Nucleus accumbens (tissue), 56 donors: ENCODE results near the gene SPO11.
"Not testable (repeated sequence)": the region's sequence is repeated elsewhere in the genome, so short reads cannot be mapped to it uniquely, and the experiment has no call there.

Source experiments
- DNase-seq, 56 donors: peaks; one replicate each; lab custom pipeline; 2025; lab: John Stamatoyannopoulos, UW

SPO11 gene

DNA sequence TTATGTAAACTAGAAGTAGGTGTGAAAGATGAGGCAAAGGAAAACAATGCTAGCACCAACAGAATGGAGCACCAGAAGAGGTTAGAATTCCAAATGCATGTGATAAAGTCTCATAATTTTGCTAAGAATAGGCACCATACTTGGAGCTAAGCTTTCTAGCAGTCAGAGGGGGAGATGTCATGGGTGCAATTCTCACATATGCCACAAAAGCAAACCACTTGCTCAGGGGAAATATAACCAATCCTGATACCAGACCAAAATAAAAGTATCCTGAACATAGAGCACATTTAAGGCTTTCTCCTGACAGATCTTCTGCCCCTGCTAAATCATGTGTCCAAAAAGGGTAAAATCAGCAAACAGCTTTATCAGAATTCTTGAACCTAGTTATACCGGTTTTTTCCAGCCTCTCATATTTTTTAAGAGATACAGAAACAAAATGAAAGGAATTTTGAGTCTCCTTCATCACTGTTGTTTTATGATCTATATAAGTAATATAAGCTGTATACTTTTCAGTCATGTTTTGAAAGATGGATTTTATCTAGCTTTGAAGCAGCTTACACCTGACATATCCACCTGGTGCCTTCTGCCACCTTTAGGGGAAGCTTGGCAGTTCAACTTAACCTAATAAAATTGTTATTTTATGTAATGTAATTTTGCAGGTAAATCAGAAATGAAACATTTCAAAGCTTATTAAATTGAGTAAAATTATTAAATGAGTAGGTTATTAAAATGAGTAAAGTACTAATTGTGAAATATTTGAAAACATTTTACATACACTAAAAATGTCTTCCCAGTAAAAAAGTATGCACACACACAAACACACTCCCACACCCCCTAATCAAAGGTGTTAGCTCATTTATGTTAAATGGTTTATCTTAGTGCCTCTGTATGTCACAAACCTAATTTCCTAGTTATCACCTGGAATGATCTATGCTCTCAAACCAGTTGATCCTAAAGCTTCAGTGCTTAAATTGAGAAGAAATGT lies 2.8 kb downstream of the SPO11 start:
- no peak for DNase-seq

DNA sequence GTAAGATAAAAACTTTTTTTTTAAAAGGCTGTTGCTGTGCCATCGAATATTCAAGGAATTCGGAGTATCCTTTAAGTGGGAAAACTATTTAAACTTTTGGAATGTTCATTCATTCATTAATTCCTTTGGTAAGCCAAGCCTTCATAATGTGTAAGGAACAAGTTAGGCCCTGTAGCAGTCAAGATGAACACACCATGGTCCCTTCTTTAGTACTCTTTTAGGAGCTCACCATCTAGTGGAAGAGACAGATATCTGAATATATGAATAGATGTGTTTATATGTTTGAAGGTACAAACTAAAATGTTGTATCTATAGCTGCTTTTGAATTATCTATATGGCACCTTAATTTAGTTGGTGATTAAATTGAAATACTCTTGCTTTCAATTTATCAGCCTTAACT lies 5.8 kb downstream of the SPO11 start:
- no peak for DNase-seq

DNA sequence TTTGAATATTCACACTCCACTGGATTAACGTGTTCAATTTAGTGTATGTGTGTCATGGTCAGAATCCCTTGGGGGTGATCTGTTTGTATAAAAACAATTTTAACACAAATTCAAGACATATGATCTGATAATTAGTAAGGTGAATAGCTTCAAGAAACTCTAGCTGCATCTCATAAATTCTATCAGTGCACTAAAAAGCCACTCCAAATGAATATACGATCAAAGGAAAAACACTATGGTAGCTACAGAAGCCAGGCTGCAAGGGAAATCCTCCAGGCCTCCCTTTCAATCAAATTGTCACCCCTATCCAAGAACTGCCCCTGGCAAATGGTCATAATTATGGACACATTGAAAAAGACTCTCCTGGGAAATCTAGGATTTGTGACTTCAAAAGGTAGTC lies 12.1 kb downstream of the SPO11 start:
- no peak for DNase-seq

DNA sequence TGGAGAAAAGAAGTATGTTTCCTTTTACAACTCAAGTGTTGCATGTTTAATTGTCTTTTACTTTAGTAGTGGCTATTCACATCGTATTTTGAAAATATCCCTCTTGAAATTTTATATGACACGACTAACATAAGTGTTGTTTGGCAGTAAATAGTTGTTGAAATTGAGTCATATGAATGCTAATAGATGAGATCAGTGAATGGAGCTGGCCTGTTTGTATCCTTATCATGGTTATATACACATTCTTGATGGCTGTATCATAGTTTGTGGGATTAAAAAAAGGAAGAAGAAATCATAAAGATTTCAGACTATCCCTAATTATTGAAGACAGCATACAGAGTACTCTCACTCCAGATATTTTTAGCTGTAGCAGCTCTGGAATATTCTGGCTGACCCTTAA lies 13.2 kb downstream of the SPO11 start:
- no peak for DNase-seq

DNA sequence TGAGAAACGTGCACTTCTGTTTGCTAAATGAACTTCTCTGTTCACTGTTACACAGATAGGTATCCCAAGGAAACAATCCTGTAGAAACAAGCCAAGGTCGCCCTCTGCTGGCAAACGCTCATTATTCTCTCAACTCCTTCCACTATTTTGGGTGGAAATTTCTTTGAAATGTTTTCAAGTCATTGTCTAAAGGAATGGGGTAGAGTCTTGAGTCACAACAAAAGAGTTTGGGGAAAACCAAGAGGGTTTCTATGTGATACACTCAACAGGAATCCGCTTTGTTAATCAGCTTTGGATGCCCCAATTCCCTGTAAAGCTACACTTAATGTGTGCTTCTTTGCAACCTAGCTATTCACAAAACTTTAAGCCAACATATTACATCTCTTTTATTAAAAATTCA lies 16.9 kb downstream of the SPO11 start:
- peak in 47 of 56 donors; percentile 3 to 91 (median 52) for DNase-seq

DNA sequence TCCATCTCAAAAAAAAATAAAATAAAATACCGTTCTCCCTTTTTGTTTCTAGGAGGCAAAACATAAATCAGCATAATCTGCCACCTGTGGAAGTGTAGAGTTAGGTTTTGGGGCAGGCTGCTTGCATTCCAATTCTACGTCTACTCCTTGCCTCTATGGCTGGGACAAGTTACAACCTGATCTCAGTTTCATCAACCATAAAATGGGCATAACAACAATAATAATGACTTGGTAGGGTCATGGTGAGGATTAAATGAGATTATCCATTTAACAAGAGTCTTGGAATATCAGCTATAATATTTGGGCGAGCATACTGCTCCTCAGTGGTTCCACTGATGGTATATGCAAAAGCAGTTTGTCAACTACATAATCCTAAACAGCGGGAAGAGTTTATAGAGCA lies 17.8 kb downstream of the SPO11 start:
- no peak for DNase-seq

DNA sequence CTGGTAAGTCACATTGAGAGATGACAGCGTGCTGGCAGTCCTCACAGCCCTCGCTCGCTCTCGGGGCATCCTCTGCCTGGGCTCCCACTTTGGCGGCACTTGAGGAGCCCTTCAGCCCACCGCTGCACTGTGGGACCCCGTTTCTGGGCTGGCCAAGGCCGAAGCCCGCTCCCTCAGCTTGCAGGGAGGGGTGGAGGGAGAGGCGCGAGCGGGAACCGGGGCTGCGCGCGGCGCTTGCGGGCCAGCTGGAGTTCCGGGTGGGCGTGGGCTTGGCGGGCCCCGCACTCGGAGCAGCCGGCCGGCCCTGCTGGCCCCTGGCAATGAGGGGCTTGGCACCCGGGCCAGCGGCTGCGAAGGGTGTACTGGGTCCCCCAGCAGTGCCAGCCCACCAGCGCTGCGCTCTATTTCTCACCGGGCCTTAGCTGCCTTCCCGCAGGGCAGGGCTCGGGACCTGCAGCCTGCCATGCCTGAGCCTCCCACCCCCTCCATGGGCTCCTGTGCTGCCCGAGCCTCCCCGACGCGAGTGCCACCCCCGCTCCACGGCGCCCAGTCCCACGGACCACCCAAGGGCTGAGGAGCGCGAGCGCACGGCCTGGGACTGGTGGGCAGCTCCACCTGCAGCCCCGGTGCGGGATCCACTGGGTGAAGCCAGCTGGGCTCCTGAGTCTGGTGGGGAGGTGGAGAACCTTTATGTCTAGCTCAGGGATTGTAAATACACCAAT lies 18.8 kb downstream of the SPO11 start:
- not testable (repeated sequence) for DNase-seq

DNA sequence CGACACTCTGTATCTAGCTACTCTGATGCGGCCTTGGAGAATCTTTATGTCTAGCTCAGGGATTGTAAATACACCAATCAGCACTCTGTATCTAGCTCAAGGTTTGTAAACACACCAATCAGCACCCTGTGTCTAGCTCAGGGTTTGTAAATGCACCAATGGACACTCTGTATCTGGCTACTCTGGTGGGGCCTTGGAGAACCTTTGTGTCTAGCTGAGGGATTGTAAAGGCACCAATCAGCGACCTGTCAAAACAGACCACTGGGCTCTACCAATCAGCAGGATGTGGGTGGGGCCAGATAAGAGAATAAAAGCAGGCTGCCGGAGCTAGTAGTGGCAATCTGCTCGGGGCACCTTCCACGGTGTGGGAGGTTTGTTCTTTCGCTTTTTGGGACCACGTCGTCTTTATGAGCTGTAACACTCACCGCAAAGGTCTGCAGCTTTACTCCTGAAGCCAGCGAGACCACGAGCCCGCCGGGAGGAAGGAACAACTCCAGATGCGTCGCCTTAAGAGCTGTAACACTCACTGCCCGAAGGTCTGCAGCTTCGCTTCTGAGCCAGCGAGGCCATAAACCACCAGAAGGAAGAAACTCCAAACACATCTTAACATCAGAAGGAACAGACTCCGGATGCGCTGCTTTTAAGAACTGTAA lies 19.4 kb downstream of the SPO11 start:
- DNase-seq: not testable (repeated sequence)

DNA sequence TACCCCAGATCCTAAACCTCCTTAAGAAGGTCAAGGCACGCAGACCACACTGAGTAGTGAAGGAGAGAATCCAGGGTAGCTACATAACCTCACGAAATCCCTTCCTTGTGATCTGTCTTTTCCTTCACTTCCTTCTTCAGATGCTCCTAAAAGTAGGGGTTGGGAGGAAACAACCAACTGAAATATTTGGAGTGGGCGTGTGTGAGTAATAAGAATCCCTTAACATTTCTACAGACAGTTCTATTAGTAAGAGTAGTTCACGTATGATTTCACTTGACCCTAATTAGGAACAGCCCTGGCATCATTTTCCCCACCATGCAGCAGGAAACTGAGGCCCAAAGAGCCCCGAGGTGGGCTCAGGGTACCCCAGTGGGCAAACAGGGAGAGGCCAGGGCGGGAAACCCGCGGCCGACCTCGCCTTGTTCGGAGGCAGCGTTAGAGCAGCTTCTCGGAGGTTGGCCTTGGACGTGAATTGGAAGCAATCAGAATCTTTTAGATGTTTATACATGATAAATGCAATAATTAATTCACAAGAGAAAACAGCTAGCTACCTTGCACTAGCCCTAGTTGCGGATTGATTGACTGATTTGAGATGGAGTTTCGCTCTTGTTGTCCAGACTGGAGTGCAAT lies 20.6 kb downstream of the SPO11 start:
- DNase-seq: no peak

DNA sequence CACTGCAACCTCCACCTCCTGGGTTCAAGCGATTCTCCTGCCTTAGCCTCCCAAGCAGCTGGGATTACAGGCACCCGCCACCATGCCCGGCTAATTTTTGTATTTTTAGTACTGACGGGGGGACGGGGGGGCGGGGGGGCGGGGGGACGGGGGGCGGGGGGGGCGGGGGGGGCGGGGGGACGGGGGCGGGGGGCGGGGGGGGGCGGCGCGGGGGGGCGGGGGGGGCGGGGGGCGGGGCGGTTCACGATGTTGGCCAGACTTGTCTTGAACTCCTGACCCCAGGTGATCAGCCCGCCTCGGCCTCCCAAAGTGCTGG lies 21.1 kb downstream of the SPO11 start:
- DNase-seq: not testable (repeated sequence)

DNA sequence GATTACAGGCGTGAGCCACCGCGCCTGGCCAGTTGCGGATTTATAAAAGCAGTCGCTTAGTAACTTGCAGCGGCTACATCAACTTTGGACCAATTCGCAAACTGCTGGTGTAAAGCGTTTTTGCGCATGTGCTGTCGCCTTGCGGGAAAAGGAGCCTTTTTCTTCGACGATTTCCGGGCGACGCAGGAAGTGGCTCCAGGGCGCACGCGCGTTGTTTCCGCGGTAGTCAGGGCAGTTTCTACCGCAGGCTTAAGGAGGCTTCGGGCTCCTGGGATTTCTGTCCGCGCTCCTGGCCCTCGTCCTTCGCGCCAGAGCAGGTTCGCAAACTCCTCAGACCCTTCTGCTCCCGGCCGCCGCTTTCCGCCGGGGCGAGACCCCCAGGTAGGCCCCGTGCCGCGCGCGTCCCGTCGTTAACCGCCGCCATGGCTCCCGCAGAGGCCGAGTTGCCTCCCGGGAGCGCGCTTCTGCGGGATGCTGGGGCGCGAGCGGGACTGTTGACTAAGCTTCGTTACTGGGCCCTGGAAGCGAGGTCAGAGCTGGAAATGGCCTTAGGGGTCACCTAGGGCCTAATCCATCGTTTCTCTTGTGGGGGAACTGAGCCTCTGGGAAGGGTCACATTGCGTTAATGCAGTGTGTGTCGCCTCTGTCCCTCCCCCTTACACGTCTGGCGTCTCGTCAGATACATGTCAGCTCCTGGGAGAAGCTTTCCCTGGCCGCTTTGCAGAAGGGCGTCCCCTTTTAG lies 21.6 kb downstream of the SPO11 start, which contains the start of gene RAE1:
Gene RAE1 (plus strand): TSS at position 214 of the 742 bp plus-strand sequence. CDS start 2,784 bp downstream, outside the sequence.
- peak in 55 of 56 donors; percentile 28 to 96 (median 86) for DNase-seq

DNA sequence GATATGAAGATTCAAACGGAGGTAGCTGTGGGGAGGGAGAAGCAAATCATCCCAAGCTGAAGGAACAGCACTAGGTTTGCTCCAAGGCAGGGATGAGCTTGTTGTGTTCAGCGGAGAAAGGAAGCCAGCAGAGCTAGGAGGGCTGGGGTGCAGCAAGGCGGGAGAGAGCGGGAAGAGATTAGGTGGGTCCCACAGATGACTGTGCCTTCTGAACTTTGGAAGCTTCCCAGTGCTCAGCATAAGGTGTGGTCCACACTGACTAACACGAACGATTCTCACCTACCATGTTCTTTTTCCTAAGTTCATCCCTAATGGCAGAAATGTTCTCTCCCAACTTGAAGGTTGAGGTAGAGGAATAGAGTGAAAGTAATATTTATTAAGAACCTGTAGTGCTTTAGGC lies 22.7 kb downstream of the SPO11 start:
- no peak for DNase-seq

DNA sequence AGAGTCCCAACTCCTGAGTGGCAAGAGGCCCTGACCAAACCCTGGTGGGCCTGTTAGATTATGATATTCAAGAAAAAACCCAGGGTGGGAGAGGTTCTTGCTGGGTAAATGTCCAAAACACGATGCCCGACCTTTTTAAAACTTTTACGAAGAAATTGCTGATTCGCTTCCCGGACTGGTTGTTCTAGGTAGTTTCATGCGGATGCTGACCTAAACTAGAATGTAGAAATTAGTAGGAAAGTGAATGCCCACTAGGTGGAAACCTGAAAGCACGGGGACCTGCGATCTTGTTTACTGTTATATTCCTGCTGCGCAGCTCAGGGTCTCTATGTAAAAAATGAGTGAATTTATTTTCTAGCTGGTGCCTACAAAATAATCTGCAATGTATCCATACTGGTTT lies 23.7 kb downstream of the SPO11 start:
- no peak for DNase-seq

DNA sequence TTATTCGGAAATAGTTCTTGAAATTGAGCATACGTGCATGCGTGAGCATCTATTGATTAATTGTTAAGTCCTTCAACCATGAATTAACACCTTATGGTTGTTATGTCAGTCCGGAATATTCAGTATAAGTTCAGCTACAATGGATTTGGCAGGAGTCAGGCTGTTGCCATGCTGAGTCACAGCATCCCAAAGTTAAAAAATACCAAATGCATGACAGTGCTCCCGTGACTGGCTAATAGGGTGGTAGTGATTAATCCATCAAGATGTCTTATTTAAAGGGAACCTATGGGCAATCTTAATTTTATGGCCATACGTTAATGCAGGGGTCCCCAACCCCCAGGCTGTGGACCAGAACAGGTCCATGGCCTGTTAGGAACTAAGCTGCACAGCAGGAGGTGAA lies 31.9 kb downstream of the SPO11 start:
- DNase-seq: no peak

DNA sequence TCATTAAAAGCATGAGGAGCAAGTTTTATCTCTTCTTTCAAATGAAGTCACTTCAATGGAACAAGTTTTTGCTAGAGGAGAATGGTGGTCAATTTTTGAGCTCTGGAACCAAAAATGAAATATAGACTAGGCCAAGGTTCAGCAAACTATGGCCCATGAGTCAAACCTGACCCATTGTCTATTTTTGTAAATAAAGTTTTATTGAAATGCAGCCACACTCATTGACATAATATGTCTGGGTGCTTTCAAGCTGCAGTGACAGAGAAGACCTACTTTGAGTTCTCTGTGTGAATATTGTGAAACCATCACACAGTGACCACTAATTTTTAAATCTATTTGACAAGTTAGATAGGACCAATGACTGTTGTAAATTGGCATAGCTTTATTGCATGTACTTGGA lies 34.8 kb downstream of the SPO11 start:
- no peak for DNase-seq

DNA sequence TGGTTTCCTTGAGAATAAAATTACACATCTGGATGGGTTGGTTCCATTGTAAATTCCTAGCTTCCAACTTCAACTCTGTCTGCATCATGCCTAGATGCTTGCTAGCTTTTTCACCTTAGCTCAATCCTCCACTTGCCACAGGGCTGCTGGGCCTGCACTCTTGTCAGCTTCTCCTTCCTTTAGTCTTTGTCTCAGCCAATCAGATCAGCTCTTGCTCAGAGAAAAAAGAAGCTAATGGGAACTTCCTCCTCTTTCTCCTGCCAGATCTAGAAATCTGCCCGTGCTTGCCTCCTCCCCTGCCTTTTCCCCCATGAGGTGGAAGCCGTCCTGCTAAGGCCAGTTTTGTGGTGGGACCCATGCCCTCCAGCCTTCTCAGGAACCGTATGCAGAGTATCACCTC lies 40.0 kb downstream of the SPO11 start:
- no peak for DNase-seq

DNA sequence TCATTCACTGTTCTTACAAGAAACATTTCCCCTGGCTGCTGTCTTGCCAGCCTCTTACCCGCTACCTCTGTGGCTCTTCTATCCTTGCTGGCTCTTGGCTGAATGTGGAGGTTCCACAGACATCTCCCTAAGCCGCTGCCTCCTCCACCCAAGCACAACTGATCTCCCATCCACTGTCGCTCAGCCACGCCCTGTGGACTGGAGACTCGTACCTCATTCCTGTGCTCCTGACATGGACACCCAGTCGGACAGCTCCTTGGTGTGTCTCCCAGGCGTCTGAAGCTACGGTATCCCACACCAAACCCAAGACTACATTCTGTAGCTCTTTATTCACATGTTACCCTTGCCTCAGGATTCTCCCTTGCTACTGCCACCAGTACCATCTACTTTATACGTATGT lies 40.7 kb downstream of the SPO11 start:
- no peak for DNase-seq

DNA sequence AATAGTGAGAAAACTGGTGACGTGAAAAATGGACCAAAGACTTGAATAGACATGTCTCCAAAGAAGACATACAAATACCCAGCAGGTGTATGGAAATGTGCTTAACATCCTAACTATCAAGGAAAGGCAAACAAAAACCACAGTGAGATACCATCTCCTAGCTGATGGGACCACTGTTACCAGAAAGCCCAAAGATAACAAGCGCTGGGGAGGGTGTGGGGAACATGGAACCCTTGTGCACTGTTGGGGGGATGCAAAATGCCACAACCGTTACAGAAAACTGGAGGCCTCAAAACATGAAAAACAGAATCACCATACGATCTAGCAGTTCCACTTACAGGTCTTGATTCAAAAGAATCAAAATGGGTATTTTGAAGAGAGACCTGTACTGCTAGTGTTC lies 41.8 kb downstream of the SPO11 start:
- no peak for DNase-seq

DNA sequence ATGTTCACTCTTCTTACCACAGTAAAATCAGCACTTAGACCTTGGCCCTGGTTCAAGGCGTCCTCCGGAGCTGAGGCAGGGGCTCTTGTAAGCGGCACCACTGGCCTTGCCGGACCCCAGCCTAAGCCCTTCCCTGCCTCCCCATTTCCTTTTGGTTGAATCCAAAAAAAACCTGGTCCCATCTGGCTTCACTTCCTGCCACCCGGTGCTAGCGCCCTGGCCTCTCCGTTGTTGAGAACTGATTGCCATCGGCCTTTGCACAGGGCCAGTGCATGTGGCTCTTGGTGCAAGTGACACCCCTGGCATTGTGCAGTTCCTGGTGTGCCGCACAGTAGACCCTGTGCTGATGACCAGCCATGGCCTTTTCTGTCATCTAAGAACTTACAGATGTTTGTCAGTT lies 42.6 kb downstream of the SPO11 start:
- DNase-seq: no peak
